Ishikawa (cell line): ENCODE measurements around the gene MYH6.

Source experiments
- CEBPB ChIP-seq: IDR thresholded peaks from 2 replicates; pipeline ENCODE4 v1.6.1; 2012
- EGR1 ChIP-seq: IDR thresholded peaks from 2 replicates; pipeline ENCODE4 v1.6.1; 2012
- EP300 ChIP-seq: IDR thresholded peaks from 2 replicates; pipeline ENCODE4 v1.6.1; 2012; ENCODE audit warnings: borderline replicate concordance
- FOXM1 ChIP-seq: IDR thresholded peaks from 2 replicates; pipeline ENCODE4 v1.6.1; 2012; ENCODE audit warnings: low read depth, borderline replicate concordance
- MAX ChIP-seq: IDR thresholded peaks from 2 replicates; pipeline ENCODE4 v1.6.1; 2012
- NFIC ChIP-seq: IDR thresholded peaks from 2 replicates; pipeline ENCODE4 v1.6.1; 2012
- RAD21 ChIP-seq: IDR thresholded peaks from 2 replicates; pipeline ENCODE4 v1.6.1; 2012; ENCODE audit warnings: low read depth
- REST ChIP-seq: IDR thresholded peaks from 2 replicates; pipeline ENCODE4 v1.6.1; 2012; ENCODE audit warnings: low read depth, mild to moderate bottlenecking
- TAF1 ChIP-seq: IDR thresholded peaks from 2 replicates; pipeline ENCODE4 v1.6.1; 2012; ENCODE audit warnings: low read depth, mild to moderate bottlenecking
- TCF12 ChIP-seq: IDR thresholded peaks from 2 replicates; pipeline ENCODE4 v1.6.1; 2012; ENCODE audit warnings: low read depth
- USF1 ChIP-seq: IDR thresholded peaks from 2 replicates; pipeline ENCODE4 v1.6.1; 2012
- ZBTB7A ChIP-seq: IDR thresholded peaks from 2 replicates; pipeline ENCODE4 v1.6.1; 2012; ENCODE audit warnings: low read depth

GRCh38 chr14:23442721-23443356, 34.8 kb upstream of the MYH6 start:
- TF ChIP-seq MAX, result no peak
- TF ChIP-seq RAD21, result no peak
- no peak for TF ChIP-seq CEBPB
- TF ChIP-seq FOXM1, result no peak
- no peak for TF ChIP-seq REST
- no peak for TF ChIP-seq EP300
- TF ChIP-seq EGR1, result no peak
- TF ChIP-seq NFIC, result no peak
- TF ChIP-seq TCF12, result no peak
- TF ChIP-seq TAF1, result no peak
- no peak for TF ChIP-seq ZBTB7A
- TF ChIP-seq USF1, result no peak
